GM10266 (cell line): ENCODE results near the gene IFT81.

ENCODE experiments used
- DNase-seq: peaks from one replicate; pipeline ENCODE4 v3.0.0; 2012; ENCODE audit errors: extremely low spot score
- TF ChIP-seq, protein P1 (sequence below): IDR thresholded peaks from 2 replicates; pipeline ENCODE4 v1.5.1; 2012; ENCODE audit warnings: mild to moderate bottlenecking, low read depth; ENCODE audit not compliant: control insufficient read depth, insufficient read depth; ENCODE audit errors: missing control alignments

Gene IFT81

GRCh38 chr12:110141389-110141788, 17.2 kb downstream of the IFT81 start:
- TF ChIP-seq, protein P1, sequence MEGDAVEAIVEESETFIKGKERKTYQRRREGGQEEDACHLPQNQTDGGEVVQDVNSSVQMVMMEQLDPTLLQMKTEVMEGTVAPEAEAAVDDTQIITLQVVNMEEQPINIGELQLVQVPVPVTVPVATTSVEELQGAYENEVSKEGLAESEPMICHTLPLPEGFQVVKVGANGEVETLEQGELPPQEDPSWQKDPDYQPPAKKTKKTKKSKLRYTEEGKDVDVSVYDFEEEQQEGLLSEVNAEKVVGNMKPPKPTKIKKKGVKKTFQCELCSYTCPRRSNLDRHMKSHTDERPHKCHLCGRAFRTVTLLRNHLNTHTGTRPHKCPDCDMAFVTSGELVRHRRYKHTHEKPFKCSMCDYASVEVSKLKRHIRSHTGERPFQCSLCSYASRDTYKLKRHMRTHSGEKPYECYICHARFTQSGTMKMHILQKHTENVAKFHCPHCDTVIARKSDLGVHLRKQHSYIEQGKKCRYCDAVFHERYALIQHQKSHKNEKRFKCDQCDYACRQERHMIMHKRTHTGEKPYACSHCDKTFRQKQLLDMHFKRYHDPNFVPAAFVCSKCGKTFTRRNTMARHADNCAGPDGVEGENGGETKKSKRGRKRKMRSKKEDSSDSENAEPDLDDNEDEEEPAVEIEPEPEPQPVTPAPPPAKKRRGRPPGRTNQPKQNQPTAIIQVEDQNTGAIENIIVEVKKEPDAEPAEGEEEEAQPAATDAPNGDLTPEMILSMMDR, result no peak
- no peak for DNase-seq

GRCh38 chr12:110146986-110147385, 22.8 kb downstream of the IFT81 start:
- DNase-seq, result no peak
- TF ChIP-seq, protein P1, result no peak

- TF ChIP-seq, protein P1, result no peak
- no peak for DNase-seq
These were observed 25.0 kb downstream of the IFT81 start for GRCh38 chr12:110149086-110149660.

DNA sequence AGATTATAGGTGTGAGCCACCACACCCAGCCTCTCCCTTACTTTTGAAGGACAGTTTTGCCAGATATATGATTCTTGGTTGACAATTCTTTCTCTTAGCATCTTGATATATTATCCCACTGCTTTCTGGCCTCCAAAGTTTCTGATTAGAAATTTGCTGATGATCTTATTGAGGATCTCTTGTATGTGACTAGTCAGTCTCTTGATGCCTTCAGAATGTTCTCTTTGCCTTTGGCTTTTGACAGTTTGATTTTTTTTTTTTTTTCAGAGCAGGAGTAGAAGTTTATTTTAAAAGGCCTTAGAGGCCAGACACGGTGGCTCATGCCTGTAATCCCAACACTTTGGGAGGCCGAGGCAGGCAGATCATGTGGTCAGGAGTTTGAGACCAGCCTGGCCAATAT, 32.6 kb downstream of the IFT81 start:
- TF ChIP-seq, protein P1, result no peak
- DNase-seq, result no peak

DNA sequence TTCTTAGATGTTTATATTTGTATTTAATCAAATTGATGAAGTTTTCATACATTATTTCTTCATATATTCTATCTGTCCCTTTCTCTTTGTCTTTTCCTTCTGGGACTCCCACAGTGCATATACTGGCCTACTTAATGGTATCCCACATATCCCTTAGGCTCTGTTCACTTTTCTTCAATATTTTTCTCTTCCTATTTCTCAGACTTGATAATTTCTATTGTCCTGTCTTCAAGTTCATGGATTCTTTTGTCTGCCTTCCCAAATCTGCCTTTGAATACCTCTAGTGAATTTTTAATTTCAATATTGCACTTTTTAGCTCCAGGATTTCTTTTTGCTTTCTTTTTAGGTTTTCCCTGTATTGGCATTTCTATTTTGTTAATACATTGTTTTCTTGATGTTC, 33.4 kb downstream of the IFT81 start:
- TF ChIP-seq, protein P1, result no peak
- no peak for DNase-seq

DNA sequence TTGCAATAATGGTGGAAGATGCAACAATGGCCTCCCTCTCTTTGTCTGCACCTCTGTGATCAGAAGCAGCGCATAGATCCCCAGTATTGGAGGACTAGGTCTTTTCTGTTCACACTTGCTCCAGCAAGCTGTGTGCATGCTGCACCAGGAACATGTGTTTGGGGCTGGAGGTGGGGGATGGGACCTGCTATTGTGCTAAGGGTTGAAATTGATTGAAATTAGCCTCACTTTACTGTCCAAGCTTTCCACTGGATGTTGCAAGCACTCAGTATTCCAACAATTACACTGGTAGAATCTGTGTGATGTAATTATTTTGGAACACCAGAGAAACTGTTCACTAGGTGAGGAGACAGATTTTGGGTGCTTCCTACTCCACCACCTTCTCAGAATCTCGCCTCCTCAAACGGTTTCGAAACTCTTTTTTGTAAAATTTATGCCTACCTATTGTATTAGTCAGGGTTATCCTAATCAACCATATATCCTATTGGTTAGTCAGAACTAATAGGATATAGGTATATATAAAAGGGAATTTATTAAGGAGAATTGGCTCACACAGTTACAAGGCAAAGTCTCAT, 35.6 kb downstream of the IFT81 start:
- TF ChIP-seq, protein P1, result no peak
- no peak for DNase-seq

DNA sequence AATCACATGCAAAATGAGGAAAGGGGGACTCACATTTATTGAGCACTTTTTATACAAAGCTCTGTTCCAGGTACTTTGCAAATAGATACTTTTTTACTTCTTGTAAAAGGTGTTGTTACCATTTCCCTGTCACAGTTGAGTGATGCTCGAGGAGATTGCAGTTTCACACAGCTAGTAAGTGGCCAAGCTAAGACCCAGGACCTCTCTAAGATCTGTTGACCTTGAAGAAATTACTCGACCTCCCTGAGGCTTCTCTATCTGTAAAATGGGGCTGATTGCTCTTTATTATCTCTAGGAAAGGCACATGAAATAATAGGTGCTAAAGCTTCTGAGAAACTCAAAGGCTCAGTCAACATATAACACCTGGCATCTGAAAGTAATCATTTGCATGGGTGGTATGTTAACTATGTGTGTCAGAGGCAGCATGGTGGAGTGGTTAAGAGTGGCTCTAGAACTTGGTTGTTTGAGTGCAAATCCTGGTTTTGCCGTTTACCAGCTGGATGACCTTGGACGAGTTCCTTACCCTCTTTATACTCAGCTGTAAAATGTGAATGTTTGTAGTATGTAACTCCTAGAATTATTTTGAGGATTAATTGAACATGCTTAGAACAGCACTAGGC, 41.5 kb downstream of the IFT81 start:
- TF ChIP-seq, protein P1, result no peak
- DNase-seq, result peak; percentile 28
